Cardiac fibroblast (primary cell): ENCODE measurements around the gene PHLDB1.

Source experiments
- DNase-seq, 2 donors: peaks; one replicate each; pipeline versions ENCODE4 v3.0.0 to v3.0.0-alpha.2; 2010; ENCODE audit warnings: low read depth in 2 of 2
- H3K4me3 ChIP-seq, 2 donors: replicated peaks in 1 of 2; 1 replicate in 1 of 2; 2 replicates in 1 of 2; pipeline ENCODE4 v1.5.1; 2011; ENCODE audit warnings: low read depth in 2 of 2, low read length in 2 of 2, mild to moderate bottlenecking in 2 of 2, moderate library complexity in 1 of 2
- TF ChIP-seq, protein P1 (sequence below): IDR thresholded peaks from one replicate; pipeline ENCODE4 v1.5.1; 2011; ENCODE audit warnings: low read depth, mild to moderate bottlenecking, low read length, inconsistent platforms

Gene PHLDB1

DNA sequence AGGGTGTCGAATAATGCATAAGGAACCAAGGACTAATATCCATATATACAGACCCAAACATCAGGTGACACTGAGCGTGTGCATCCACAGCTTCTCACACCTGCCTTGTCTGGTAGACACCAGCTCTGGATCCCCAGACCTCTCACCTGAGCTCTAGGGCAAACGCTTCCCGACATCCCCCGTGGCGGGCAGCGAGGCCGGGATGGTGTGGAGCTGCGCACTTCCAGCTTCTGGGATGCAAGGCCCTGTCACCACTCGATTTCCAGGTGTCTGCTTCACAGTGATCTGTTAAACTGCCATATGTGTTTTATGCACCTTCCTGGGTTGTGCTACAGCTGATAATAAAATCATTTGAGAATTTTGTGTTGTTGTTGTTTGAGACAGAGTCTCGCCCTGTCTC is 87.4 kb downstream of the PHLDB1 start:
- TF ChIP-seq, protein P1, sequence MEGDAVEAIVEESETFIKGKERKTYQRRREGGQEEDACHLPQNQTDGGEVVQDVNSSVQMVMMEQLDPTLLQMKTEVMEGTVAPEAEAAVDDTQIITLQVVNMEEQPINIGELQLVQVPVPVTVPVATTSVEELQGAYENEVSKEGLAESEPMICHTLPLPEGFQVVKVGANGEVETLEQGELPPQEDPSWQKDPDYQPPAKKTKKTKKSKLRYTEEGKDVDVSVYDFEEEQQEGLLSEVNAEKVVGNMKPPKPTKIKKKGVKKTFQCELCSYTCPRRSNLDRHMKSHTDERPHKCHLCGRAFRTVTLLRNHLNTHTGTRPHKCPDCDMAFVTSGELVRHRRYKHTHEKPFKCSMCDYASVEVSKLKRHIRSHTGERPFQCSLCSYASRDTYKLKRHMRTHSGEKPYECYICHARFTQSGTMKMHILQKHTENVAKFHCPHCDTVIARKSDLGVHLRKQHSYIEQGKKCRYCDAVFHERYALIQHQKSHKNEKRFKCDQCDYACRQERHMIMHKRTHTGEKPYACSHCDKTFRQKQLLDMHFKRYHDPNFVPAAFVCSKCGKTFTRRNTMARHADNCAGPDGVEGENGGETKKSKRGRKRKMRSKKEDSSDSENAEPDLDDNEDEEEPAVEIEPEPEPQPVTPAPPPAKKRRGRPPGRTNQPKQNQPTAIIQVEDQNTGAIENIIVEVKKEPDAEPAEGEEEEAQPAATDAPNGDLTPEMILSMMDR = no peak
- H3K4me3 ChIP-seq = no peak overlapping the region
- DNase-seq = no peak

DNA sequence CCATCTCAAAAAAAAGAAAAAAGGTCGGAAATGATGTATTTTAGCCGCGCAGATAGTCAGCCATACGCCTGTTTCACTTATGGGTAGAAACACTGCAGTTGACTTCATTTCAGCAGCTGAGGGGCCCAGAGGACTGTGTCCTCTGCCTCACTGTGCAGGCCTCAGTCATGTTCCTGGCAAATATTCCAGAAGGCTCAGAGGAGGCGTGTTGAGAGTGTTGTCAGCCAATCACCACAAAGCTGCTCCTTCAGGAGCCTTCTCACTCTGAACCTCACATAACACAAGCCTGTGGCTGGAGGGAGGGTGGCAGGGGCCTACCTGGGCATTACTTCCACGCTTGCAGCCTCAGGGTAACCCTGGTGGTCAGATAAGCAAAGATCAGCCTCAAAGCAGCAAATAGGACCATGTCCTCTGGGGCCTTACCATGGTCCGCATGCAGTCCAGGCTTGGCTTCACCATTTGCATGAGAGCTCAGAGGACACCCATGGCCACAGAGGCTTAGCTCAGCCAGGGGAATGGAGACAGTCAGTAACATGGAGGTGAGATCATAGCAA is 89.3 kb downstream of the PHLDB1 start:
- TF ChIP-seq, protein P1 = no peak
- H3K4me3 ChIP-seq = no peak overlapping the region
- no peak for DNase-seq

DNA sequence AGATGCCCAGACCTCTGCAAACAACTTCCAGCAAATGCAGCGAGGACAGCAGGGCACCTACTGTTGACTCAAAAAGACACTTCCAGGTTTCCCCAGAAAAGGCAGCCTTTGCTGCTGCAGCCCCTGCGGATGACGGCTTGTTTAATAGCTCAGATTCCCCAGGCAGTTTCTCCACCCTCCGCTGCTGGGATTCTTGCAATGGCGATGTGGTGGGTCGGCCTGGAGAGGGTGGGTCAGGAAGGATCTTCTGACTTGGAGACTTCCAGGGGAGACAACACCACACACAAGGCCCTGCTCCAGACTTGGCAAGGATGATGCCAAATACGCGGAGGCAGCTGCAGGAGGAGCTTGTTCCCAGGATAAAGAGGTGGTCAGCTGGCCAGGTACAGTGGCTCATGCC is 89.9 kb downstream of the PHLDB1 start:
- no peak for DNase-seq
- no peak overlapping the region for H3K4me3 ChIP-seq
- TF ChIP-seq, protein P1 = no peak

DNA sequence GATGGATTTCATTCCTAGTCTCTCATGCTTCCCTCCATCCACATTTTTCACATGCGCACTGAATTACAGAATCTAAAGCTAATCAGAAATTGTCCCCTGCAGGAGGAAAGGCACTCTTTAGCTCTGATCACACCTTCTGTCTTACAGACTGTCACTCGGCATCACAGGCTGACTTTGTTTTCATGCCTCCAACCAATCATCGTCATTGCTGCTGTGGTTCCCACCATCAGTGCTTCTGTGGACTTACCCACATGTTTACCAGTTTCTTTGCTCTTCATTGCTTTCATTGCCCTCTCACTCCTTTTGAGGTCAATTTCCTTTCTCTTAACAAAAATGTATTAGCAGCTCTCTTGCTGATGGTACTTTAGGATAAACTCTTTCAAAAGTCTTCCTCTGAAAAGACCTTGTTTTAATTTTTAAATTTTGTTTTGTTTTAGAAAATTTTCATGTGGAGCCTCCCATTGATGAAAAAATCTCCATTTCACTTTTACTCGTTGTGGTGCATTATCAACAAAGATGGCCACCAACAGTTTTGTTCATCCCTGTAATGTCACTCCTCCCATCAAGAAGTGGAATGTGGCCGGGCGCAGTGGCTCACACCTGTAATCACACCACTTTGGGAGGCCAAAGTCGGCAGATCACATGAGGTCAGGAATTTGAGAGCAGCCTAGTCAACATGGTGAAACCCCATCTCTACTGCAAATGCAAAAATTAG is 92.2 kb downstream of the PHLDB1 start:
- DNase-seq = no peak
- TF ChIP-seq, protein P1 = no peak
- no peak overlapping the region for H3K4me3 ChIP-seq

DNA sequence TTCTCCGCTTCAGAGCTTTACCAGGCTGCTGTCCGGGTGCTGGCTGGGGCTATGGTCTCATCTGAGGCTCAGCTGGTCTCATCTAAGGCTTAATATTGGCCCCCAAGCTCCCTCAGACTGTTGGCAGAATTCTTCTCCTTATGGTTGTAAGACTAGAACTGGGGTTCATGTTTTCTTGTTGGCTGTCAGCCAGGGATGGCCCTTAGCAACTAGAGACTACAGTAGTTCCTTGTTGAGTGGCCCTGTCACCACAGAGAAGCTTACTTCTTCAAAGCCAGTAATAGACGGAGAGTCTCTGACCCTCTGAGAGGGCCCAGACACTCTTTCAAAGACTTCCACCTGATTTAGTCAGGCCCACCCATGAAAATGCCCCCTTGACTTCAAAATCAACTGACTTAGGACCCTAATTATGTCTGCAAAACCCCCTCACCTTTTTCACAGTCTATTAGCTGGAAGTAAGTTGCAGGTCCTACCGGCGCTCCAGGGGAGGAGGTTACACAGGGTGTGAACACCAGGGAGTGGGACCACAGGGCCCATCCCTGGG is 96.2 kb downstream of the PHLDB1 start:
- H3K4me3 ChIP-seq = no peak overlapping the region
- DNase-seq = no peak
- TF ChIP-seq, protein P1 = no peak

DNA sequence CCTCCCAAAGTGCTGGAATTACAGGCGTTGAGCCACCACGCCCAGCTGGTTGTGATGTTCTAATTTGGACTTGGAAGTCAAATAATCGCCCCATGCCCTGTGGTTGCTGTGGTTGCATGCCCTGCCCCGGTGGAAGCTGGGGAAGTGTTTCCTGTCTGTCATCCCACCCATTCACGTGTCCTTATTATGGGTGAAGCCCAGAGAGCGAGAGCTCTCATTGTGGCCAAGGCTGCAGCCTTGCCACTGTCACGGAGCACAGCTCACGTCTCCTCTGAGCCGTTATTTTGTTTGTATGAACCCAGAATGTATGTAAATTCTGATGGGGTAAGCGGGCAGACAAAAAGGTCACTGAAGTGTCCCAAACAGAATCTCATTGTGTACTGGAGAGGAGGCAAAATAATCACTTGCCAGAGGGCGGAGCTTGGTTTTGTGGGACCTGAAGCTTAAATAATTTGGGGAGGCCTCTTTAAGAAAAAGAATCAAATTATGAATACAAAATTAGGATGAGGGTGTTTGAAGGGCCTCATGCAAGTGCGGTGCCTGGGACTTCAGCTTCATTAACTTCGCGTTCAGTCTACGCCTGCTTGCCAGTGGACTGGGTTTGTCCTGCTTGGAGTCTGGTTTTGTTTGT is 97.8 kb downstream of the PHLDB1 start:
- no peak overlapping the region for H3K4me3 ChIP-seq
- DNase-seq = no peak
- TF ChIP-seq, protein P1 = no peak
